NCI-H2081 treated with DMSO at 0.1 percent for 48 hours (cell line): Measurements from ENCODE around the gene ADAMTS7.
"Not testable (repeated sequence)": the region's sequence is repeated elsewhere in the genome, so short reads cannot be mapped to it uniquely, and the experiment has no call there.

ENCODE experiments used
- DNase-seq: peaks from one replicate; lab custom pipeline; 2025; lab: John Stamatoyannopoulos, UW

ADAMTS7 gene

GRCh38 chr15:78782402-78782801 is 28.9 kb downstream of the ADAMTS7 start:
- DNase-seq, result not testable (repeated sequence)

- not testable (repeated sequence) for DNase-seq
These were observed 29.9 kb downstream of the ADAMTS7 start for GRCh38 chr15:78781381-78781780.

GRCh38 chr15:78779975-78780374 is 31.3 kb downstream of the ADAMTS7 start:
- DNase-seq, result not testable (repeated sequence)

- DNase-seq, result not testable (repeated sequence)
These were observed 32.0 kb downstream of the ADAMTS7 start for GRCh38 chr15:78779176-78779785.

- no peak for DNase-seq
These were observed 32.8 kb downstream of the ADAMTS7 start for GRCh38 chr15:78778422-78778821.

- DNase-seq, result not testable (repeated sequence)
These were observed 33.3 kb downstream of the ADAMTS7 start for GRCh38 chr15:78777953-78778345.

- DNase-seq, result not testable (repeated sequence)
These were observed 33.8 kb downstream of the ADAMTS7 start for GRCh38 chr15:78777290-78777952.

GRCh38 chr15:78776046-78776925 is 35.0 kb downstream of the ADAMTS7 start:
- DNase-seq, result not testable (repeated sequence)

GRCh38 chr15:78775472-78775871 is 35.8 kb downstream of the ADAMTS7 start:
- DNase-seq, result no peak

- DNase-seq, result not testable (repeated sequence)
These were observed 36.7 kb downstream of the ADAMTS7 start for GRCh38 chr15:78774451-78774990.

- not testable (repeated sequence) for DNase-seq
These were observed 37.4 kb downstream of the ADAMTS7 start for GRCh38 chr15:78773765-78774450.

GRCh38 chr15:78772738-78773137 is 38.5 kb downstream of the ADAMTS7 start:
- no peak for DNase-seq

GRCh38 chr15:78771436-78772000 is 39.7 kb downstream of the ADAMTS7 start:
- not testable (repeated sequence) for DNase-seq

GRCh38 chr15:78771020-78771419 is 40.2 kb downstream of the ADAMTS7 start:
- DNase-seq, result not testable (repeated sequence)

- DNase-seq, result not testable (repeated sequence)
These were observed 41.6 kb downstream of the ADAMTS7 start for GRCh38 chr15:78769473-78770225.

- DNase-seq, result no peak
These were observed 42.5 kb downstream of the ADAMTS7 start for GRCh38 chr15:78768531-78769408.

GRCh38 chr15:78768096-78768495 is 43.2 kb downstream of the ADAMTS7 start:
- no peak for DNase-seq

- DNase-seq, result no peak
These were observed 43.8 kb downstream of the ADAMTS7 start for GRCh38 chr15:78767331-78767951.

- DNase-seq, result not testable (repeated sequence)
These were observed 44.6 kb downstream of the ADAMTS7 start for GRCh38 chr15:78766641-78767071.
